Activated naive CD8-positive, alpha-beta T cell treated with anti-CD3 and anti-CD28 coated beads, Interleukin-2, amount 50 U/mL, for 24 hours (primary cell): Measurements from ENCODE around the gene CMBL.
"Not testable (repeated sequence)": the region's sequence is repeated elsewhere in the genome, so short reads cannot be mapped to it uniquely, and the experiment has no call there.

ENCODE experiments used
- ATAC-seq: fragments of 150-1000 bp; cut with Tn5 transposase; one replicate; pipeline ENCODE4 v1.10.0; 2021
- DNase-seq: peaks from one replicate; pipeline ENCODE4 v3.0.0; 2021
- H3K27ac Mint-ChIP-seq: one replicate; pipeline ENCODE4 v1.8.0; 2021; ENCODE audit warnings: mild to moderate bottlenecking, mixed read lengths
- H3K27me3 Mint-ChIP-seq: one replicate; pipeline ENCODE4 v1.8.0; 2021; ENCODE audit warnings: mixed read lengths
- H3K36me3 Mint-ChIP-seq: one replicate; pipeline ENCODE4 v1.8.0; 2021; ENCODE audit warnings: low read depth, mixed read lengths
- H3K4me1 Mint-ChIP-seq: one replicate; pipeline ENCODE4 v1.8.0; 2021; ENCODE audit warnings: mixed read lengths
- H3K4me3 Mint-ChIP-seq: one replicate; pipeline ENCODE4 v1.8.0; 2021; ENCODE audit warnings: mild to moderate bottlenecking, moderate library complexity, mixed read lengths
- H3K9me3 Mint-ChIP-seq: one replicate; pipeline ENCODE4 v1.8.0; 2021; ENCODE audit warnings: mixed read lengths

The CMBL gene

DNA sequence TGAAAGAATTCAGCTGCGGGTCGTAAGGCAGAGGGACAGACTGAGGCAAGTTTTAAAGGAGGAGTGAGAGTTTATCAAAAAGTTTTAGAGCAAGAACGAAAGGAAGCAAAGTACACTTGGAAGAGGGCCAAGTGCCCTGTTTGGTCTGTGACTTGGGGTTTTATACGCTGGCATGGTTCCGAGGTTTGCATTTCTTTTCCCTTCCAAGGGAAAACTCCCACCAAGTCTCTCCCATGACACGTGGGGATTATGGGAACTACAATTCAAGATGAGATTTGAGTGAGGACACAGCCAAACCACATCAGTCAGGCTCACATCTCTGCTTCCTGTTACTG is 34.9 kb downstream of the CMBL start:
- H3K27me3 Mint-ChIP-seq, ATAC-seq, DNase-seq, H3K27ac Mint-ChIP-seq, H3K4me3 Mint-ChIP-seq, H3K36me3 Mint-ChIP-seq, H3K9me3 Mint-ChIP-seq: not testable (repeated sequence)
- H3K4me1 Mint-ChIP-seq = peaks cover 16% of the 10 kb centered on the region

DNA sequence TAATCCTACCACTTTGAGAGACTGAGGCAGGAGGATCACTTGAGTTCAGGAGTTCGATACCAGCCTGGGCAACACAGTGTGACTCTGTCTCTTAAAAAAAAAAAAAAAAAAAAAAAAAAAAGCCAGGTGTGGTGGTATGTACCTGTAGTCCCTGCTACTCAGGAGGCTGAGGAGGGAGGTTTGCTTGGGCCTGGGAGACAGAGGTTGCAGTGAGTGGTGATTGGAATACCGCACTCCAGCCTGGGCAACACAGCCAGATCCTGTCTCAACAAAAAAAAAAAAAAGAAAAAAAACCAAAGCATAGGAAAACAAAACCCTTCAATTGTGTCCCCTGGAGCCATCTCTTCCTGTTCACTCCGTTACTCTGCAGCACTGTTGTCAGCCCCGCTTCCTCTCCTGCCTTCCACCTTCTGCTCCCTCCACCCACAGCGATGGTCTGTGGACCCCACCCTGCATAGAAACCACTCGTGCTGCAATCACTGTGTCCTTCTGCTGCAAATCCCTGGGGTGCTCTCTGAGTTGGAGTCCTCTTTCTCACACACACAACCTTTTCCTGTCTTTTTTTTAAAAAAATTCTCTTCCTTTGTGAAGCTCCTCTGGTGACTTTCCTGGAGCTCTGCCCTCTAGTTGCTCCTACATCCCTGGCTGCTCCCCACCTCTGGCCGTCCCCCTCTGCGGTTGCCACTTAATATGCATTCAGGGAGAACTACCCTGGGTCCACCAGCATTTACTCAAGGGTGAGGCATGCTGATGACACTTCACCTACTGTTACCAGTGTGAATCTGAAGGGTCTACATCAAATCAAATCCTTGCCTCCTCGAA is 35.4 kb downstream of the CMBL start:
- Mint-ChIP-seq H3K27ac (no peak overlapping the region), H3K4me3 (no peak overlapping the region), H3K4me1 (peaks cover 19% of the 10 kb centered on the region), H3K27me3 (peaks cover 8% of the 10 kb centered on the region), H3K36me3 (no peaks in the 10 kb centered on the region), H3K9me3 (no peaks in the 10 kb centered on the region)
- no peak for DNase-seq
- ATAC-seq = no peak

DNA sequence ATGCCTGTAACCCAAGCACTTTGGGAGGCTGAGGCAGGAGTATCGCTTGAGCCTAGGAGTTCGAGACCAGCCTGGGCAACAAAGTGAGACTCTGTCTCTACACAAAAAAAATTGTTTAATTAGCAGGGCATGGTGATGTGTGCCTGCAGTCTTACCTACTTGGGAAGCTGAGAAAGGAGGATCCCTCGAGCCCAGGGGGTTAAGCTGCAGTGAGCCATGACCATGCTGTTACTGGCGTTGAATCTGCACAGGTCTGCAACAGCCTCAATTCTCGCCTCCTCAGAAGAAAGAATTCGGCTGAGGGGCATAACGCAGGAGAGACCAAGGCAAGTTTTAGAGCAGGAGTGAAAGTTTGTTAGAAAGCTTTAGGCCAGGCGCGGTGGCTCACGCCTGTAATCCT is 39.6 kb downstream of the CMBL start:
- Mint-ChIP-seq H3K9me3 (no peaks in the 10 kb centered on the region), H3K27me3 (no peaks in the 10 kb centered on the region), H3K4me3 (no peak overlapping the region), H3K36me3 (peaks cover 31% of the 10 kb centered on the region), H3K27ac (peak overlapping the region; percentile 32), H3K4me1 (peaks cover 10% of the 10 kb centered on the region)
- DNase-seq (no peak), ATAC-seq (no peak)

DNA sequence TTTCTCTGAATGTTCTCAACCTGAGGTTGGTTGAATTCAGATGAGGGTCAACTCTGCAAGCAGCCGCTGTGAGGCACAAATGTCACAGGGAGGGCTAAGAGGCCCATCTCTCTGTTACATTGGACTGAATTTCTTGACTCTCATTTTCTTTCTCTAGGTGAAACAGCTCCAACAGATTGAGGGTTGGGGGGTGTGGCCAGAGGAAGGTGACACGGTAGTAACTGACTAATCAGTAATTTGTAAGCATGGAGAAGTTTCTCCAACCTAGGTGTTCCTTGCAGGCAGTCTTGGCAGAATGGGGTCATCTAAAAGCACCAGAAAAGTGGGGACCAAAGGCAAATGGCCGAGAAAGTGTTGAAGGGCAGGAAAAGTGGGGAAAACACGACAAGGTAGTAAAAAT is 40.9 kb downstream of the CMBL start:
- H3K4me1 Mint-ChIP-seq = peaks cover 8% of the 10 kb centered on the region
- peak overlapping the region; percentile 32 for H3K27ac Mint-ChIP-seq
- DNase-seq = no peak
- no peaks in the 10 kb centered on the region for H3K27me3 Mint-ChIP-seq
- ATAC-seq = no peak
- H3K9me3 Mint-ChIP-seq = no peaks in the 10 kb centered on the region
- H3K36me3 Mint-ChIP-seq = peaks cover 41% of the 10 kb centered on the region
- no peak overlapping the region for H3K4me3 Mint-ChIP-seq

DNA sequence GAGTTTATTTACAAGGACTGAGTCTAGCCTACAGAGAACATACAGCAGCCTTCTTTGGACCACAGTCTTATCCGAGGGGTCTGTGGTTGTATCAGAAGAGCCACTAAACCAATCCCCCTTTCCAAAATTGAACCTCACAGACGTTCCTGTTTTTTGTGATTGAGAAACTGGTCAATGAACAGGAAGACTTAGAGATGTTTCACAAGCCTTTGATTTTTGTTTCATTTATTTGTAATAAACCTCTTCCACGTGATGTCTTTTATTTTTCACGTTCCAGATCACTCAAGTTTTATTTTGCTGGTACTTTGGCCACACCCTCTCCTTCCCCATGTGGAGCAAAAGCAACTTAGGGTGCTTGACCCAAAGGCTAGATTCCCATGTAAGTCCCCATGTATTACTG is 41.6 kb downstream of the CMBL start:
- H3K36me3 Mint-ChIP-seq = peaks cover 47% of the 10 kb centered on the region
- H3K27ac Mint-ChIP-seq = no peak overlapping the region
- no peak for DNase-seq
- peaks cover 8% of the 10 kb centered on the region for H3K4me1 Mint-ChIP-seq
- H3K9me3 Mint-ChIP-seq = no peaks in the 10 kb centered on the region
- ATAC-seq = no peak
- H3K4me3 Mint-ChIP-seq = no peak overlapping the region
- no peaks in the 10 kb centered on the region for H3K27me3 Mint-ChIP-seq

DNA sequence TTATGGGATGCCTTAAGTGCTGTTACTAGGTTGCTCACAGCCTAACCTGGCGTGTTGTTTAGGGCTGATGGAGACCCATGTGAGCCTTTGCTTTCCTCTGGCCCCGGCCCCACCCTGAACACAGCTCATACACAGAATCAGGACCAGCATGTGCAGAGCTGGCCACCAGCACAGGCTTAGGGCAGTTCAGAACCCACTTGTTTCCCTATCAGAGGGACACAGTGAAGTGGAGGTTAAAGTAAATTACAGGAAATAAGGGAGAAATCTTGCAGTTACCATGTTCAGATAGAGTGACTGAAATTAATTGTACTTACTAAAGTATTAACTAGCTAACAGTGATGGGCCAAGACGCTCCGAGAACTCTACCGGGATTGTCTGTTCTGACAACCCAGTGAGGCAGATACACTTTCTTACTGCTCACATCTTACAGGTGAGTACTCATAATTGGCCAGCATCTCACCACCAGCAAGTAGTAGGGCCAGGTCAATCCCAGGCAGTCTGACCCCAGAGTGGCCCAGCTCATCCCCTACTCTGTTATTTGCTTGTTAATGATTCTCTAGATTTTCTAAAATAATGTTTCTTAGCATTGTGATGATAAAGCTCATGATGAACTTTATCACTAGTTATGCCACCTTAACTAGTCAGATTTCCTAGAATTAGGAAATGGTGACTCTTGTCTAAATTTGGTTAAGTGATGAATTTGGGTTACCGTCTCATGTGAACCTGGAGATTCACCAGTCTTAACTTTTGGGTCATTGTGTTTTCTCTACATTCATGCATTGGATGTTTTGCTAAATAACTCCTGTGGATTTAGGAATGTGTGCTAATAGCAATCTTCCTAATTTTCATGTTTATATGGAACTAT is 42.2 kb downstream of the CMBL start:
- Mint-ChIP-seq H3K36me3 (peaks cover 51% of the 10 kb centered on the region), H3K4me1 (peaks cover 8% of the 10 kb centered on the region), H3K9me3 (no peaks in the 10 kb centered on the region), H3K27ac (no peak overlapping the region), H3K4me3 (no peak overlapping the region), H3K27me3 (no peaks in the 10 kb centered on the region)
- ATAC-seq = peak; percentile 12
- no peak for DNase-seq

DNA sequence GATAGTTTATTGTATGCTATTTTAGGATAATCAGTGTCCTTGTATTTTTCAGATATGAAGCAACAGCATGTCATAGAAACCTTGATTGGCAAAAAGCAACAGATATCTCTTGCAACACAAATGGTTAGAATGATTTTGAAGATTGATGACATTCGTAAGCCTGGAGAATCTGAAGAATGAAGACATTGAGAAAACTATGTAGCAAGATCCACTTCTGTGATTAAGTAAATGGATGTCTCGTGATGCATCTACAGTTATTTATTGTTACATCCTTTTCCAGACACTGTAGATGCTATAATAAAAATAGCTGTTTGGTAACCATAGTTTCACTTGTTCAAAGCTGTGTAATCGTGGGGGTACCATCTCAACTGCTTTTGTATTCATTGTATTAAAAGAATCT is 43.1 kb downstream of the CMBL start:
- Mint-ChIP-seq H3K4me3 (no peak overlapping the region), H3K9me3 (no peaks in the 10 kb centered on the region), H3K36me3 (peaks cover 60% of the 10 kb centered on the region), H3K27me3 (no peaks in the 10 kb centered on the region), H3K27ac (no peak overlapping the region), H3K4me1 (peaks cover 8% of the 10 kb centered on the region)
- ATAC-seq = no peak
- DNase-seq = no peak

DNA sequence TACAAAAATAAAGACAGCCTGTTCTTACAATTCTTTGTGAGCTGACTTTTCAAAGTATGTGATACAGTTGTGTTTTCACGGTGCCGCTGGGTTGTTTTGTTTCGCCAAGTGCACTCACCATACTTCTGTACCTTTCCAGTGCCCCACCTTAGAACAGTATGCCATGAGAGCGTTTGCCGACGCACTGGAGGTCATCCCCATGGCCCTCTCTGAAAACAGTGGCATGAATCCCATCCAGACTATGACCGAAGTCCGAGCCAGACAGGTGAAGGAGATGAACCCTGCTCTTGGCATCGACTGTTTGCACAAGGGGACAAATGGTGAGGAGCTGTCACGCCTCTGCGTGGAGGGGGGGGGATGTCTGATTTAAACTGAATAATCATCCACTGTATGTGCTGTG is 44.7 kb downstream of the CMBL start:
- Mint-ChIP-seq H3K9me3 (no peaks in the 10 kb centered on the region), H3K36me3 (peaks cover 75% of the 10 kb centered on the region), H3K27ac (no peak overlapping the region), H3K4me1 (peaks cover 10% of the 10 kb centered on the region), H3K27me3 (no peaks in the 10 kb centered on the region), H3K4me3 (no peak overlapping the region)
- no peak for ATAC-seq
- DNase-seq = no peak

DNA sequence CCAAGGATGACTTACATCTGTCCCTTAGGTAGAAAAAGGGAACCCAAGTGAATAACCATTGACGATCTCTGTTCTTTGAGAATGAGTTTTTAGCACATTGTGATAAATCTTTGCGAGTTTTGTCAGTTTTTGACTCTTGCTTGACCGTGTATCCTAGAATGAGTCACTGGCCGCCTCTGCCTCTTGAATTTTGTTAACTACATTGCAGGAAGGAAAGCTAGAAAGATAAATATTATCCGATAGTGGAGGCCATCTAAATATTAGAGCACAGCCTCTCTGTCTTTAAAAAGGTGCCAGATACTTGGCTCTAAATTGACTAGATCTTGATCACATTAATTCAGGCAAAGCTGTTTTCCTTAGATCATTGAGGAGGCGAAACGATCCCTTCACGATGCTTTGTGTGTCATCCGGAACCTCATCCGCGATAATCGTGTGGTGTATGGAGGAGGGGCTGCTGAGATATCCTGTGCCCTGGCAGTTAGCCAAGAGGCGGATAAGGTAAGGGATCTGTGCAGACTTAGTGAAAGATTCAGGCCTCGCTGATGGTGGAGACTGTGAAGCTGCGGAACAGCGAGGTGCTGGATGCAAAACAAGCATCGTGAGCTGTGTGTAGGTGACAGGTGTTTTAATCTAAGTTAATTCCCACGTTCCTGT is 45.5 kb downstream of the CMBL start:
- H3K27me3 Mint-ChIP-seq = no peaks in the 10 kb centered on the region
- DNase-seq = no peak
- H3K4me3 Mint-ChIP-seq = no peak overlapping the region
- no peak for ATAC-seq
- peaks cover 82% of the 10 kb centered on the region for H3K36me3 Mint-ChIP-seq
- no peaks in the 10 kb centered on the region for H3K9me3 Mint-ChIP-seq
- H3K27ac Mint-ChIP-seq = peak overlapping the region; percentile 34
- peaks cover 14% of the 10 kb centered on the region for H3K4me1 Mint-ChIP-seq

DNA sequence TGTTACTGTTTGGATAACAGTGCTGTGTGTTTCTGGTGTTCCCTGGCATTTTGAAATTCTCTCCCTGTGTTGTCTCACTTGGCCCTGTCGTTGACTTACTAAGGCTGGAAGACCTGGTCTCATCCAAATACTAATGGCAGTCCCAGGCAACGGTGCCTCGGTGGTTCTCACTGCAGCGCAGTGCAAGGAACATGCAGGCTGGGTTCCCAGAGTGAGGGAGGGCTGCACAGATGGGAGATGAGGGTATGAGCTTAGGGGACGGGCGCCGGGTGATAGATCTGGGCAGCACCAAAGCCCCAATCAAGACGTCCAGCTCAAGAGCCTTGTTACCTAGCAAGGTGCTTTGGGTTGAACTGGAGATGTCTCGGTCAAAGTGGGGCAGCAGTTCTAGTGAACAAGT is 46.6 kb downstream of the CMBL start:
- ATAC-seq = no peak
- Mint-ChIP-seq H3K36me3 (peaks cover 91% of the 10 kb centered on the region), H3K9me3 (no peaks in the 10 kb centered on the region), H3K27me3 (no peaks in the 10 kb centered on the region), H3K27ac (no peak overlapping the region), H3K4me1 (peaks cover 20% of the 10 kb centered on the region), H3K4me3 (no peak overlapping the region)
- no peak for DNase-seq

DNA sequence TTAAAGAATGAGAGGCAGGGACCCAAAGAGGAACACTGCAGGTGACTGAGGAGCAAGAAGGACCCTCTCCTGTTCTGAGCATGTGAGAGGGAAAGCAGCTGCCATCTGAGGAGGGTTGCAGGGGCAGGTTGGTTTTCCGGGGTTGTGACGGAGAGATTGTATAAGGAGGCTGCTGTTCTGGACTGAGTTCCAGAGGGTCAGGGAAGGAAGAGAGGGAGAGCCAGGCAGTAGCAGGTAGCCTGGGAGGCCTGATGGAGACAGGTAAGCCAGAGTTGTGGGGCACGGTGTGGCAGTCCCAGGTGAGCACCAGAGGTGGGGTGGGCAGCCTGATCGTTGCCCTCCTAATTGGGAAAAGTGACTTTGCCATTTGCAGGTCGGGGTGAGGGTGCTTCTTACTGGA is 47.8 kb downstream of the CMBL start:
- no peaks in the 10 kb centered on the region for H3K9me3 Mint-ChIP-seq
- DNase-seq (no peak), ATAC-seq (no peak)
- H3K36me3 Mint-ChIP-seq = peaks cover 90% of the 10 kb centered on the region
- peak overlapping the region; percentile 70 for H3K27ac Mint-ChIP-seq
- no peaks in the 10 kb centered on the region for H3K27me3 Mint-ChIP-seq
- no peak overlapping the region for H3K4me3 Mint-ChIP-seq
- H3K4me1 Mint-ChIP-seq = peaks cover 31% of the 10 kb centered on the region

DNA sequence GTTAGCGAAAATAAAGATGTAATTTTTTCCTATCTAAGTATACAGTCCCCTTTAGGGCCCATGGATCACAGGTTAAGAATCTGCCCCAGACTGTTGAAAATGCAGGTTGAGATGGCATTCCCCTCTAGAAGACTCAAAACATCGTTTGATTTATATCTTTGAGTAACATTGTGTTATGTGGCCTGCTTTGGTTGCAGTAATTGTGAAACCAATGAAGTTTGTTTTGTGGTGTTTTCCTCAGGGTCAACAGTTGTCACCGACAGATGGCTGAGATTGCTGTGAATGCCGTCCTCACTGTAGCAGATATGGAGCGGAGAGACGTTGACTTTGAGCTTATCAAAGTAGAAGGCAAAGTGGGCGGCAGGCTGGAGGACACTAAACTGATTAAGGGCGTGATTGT is 49.8 kb downstream of the CMBL start:
- H3K27me3 Mint-ChIP-seq = no peaks in the 10 kb centered on the region
- H3K36me3 Mint-ChIP-seq = peaks cover 90% of the 10 kb centered on the region
- ATAC-seq = peak; percentile 52
- no peak for DNase-seq
- no peak overlapping the region for H3K4me3 Mint-ChIP-seq
- peak overlapping the region; percentile 78 for H3K27ac Mint-ChIP-seq
- H3K9me3 Mint-ChIP-seq = no peaks in the 10 kb centered on the region
- peaks cover 48% of the 10 kb centered on the region for H3K4me1 Mint-ChIP-seq

DNA sequence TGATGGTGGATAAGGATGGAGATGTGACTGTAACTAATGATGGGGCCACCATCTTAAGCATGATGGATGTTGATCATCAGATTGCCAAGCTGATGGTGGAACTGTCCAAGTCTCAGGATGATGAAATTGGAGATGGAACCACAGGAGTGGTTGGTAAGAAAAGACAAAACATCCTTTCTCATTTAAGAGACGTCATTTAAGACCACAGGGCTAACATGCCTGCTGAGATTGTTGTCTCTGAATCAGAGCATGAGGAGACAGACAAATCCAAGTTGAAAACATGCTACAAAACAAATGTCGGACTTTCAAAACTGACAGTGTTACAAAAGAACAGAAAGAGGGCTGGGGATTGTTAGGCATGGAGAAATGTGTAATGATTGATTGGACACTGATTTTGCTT is 53.0 kb downstream of the CMBL start:
- H3K4me3 Mint-ChIP-seq = no peak overlapping the region
- H3K9me3 Mint-ChIP-seq = no peaks in the 10 kb centered on the region
- H3K27ac Mint-ChIP-seq = peak overlapping the region; percentile 44
- peaks cover 68% of the 10 kb centered on the region for H3K4me1 Mint-ChIP-seq
- DNase-seq = no peak
- ATAC-seq = no peak
- H3K27me3 Mint-ChIP-seq = peaks cover 3% of the 10 kb centered on the region
- H3K36me3 Mint-ChIP-seq = peaks cover 85% of the 10 kb centered on the region

DNA sequence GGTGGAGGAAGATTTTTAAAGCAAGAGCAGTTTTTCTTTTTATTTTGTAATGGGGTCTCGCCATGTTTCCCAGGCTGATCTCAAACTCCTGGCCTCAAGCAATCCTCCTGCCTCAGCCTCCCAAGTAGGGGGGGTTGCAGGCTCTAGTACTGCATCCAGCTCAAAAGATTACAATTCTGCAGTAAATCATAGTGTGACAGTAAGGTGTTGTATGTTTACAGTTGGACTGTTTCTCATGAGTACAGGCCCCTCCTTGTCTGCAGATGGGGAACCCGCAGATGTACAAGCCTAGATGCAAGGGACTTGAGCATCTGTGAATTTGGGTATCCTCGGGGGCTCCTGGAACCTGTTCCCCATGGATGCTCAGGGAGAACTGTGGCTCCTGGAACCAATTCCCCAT is 54.3 kb downstream of the CMBL start:
- H3K4me1 Mint-ChIP-seq = peaks cover 74% of the 10 kb centered on the region
- no peaks in the 10 kb centered on the region for H3K9me3 Mint-ChIP-seq
- H3K27me3 Mint-ChIP-seq = peaks cover 3% of the 10 kb centered on the region
- peak overlapping the region; percentile 34 for H3K4me3 Mint-ChIP-seq
- DNase-seq (no peak), ATAC-seq (no peak)
- peak overlapping the region; percentile 65 for H3K27ac Mint-ChIP-seq
- H3K36me3 Mint-ChIP-seq = peaks cover 75% of the 10 kb centered on the region

DNA sequence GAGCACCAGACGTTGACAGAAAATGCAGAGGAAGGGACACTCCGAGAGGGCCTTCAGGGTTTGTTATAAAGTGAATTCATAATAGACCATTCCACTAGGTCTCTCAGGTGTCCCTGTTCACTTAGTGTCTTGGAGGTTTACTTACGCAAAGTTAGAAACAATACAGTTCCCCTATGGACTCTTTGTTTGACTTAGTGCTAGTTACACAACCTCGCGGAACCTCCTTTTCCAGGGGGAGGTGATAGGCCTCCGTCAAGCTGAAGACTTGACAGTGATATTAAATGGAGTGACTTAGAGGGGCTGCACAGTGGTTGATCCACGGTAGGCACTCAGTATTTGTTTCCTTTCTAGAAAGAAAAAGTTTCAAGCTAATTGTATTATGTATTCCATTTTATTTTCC is 56.3 kb downstream of the CMBL start:
- Mint-ChIP-seq H3K36me3 (peaks cover 60% of the 10 kb centered on the region), H3K27me3 (peaks cover 3% of the 10 kb centered on the region), H3K4me3 (peak overlapping the region; percentile 91), H3K9me3 (no peaks in the 10 kb centered on the region), H3K4me1 (peaks cover 62% of the 10 kb centered on the region), H3K27ac (peak overlapping the region; percentile 98)
- no peak for ATAC-seq
- no peak for DNase-seq
